SK-N-SH treated with all-trans-retinoic acid at 6 μM for 48 hours (cell line): Measurements from ENCODE around the gene VPS33B.

Experiments
- ATAC-seq: fragments of 200-7000 bp; cut with Tn5 transposase; 3 replicates; pipeline ENCODE4 v1.9.1; 2020; ENCODE audit warnings: mild to moderate bottlenecking, moderate library complexity
- ARNTL ChIP-seq: fragments of 450-650 bp; formaldehyde crosslinking; IDR thresholded peaks from 2 replicates; pipeline ENCODE4 v1.5.0; 2020; ENCODE audit warnings: low read depth, mild to moderate bottlenecking, moderate library complexity, borderline replicate concordance
- BACH2 ChIP-seq: fragments of 250-450 bp; sonication (Bioruptor Pico); IDR thresholded peaks from 2 replicates; pipeline ENCODE4 v1.9.0; 2021; ENCODE audit warnings: mild to moderate bottlenecking, borderline replicate concordance
- CREB5 ChIP-seq: fragments of 250-450 bp; sonication (Bioruptor Pico); IDR thresholded peaks from 2 replicates; pipeline ENCODE4 v1.5.1; 2020; ENCODE audit warnings: low read depth, mild to moderate bottlenecking, moderate library complexity
- CSDC2 ChIP-seq: fragments of 250-450 bp; sonication (Bioruptor Pico); IDR thresholded peaks from 2 replicates; pipeline ENCODE4 v1.5.0; 2020; ENCODE audit warnings: mild to moderate bottlenecking, moderate library complexity
- CSRNP3 ChIP-seq: fragments of 250-450 bp; sonication (Bioruptor Pico); IDR thresholded peaks from 2 replicates; pipeline ENCODE4 v1.5.1; 2021; ENCODE audit warnings: mild to moderate bottlenecking, moderate library complexity
- ESRRG ChIP-seq: fragments of 250-450 bp; sonication (Bioruptor Pico); IDR thresholded peaks from 2 replicates; pipeline ENCODE4 v1.6.1; 2021; ENCODE audit warnings: mild to moderate bottlenecking
- GLIS3 ChIP-seq: fragments of 250-450 bp; sonication (Bioruptor Pico); IDR thresholded peaks from 2 replicates; pipeline ENCODE4 v1.5.0; 2020; ENCODE audit warnings: mild to moderate bottlenecking, moderate library complexity
- ISL1 ChIP-seq: fragments of 250-450 bp; sonication (Bioruptor Pico); IDR thresholded peaks from 2 replicates; pipeline ENCODE4 v2.1.2; 2022; ENCODE audit warnings: mild to moderate bottlenecking, moderate library complexity
- OSR1 ChIP-seq: fragments of 250-450 bp; sonication (Bioruptor Pico); IDR thresholded peaks from 2 replicates; pipeline ENCODE4 v1.8.0; 2022; ENCODE audit warnings: moderate library complexity, mild to moderate bottlenecking, inconsistent platforms
- PATZ1 ChIP-seq: fragments of 250-450 bp; sonication (Bioruptor Pico); IDR thresholded peaks from 2 replicates; pipeline ENCODE4 v1.8.0; 2020; ENCODE audit warnings: mild to moderate bottlenecking, moderate library complexity, borderline replicate concordance
- POU6F1 ChIP-seq: fragments of 250-450 bp; sonication (Bioruptor Pico); IDR thresholded peaks from 2 replicates; pipeline ENCODE4 v1.8.0; 2021; ENCODE audit warnings: low read depth, mild to moderate bottlenecking, moderate library complexity, borderline replicate concordance
- PPARA ChIP-seq: fragments of 250-450 bp; sonication (Bioruptor Pico); IDR thresholded peaks from 2 replicates; pipeline ENCODE4 v1.5.0; 2020; ENCODE audit warnings: mild to moderate bottlenecking, borderline replicate concordance
- RARB ChIP-seq: fragments of 250-450 bp; sonication (Bioruptor Pico); IDR thresholded peaks from 2 replicates; pipeline ENCODE4 v1.8.0; 2021; ENCODE audit warnings: mild to moderate bottlenecking, moderate library complexity
- SNAI2 ChIP-seq: fragments of 250-450 bp; sonication (Bioruptor Pico); IDR thresholded peaks from 2 replicates; pipeline ENCODE4 v1.5.0; 2020; ENCODE audit warnings: mild to moderate bottlenecking, moderate library complexity
- TCF4 ChIP-seq: fragments of 250-450 bp; sonication (Bioruptor Pico); IDR thresholded peaks from 2 replicates; pipeline ENCODE4 v1.8.0; 2021; ENCODE audit warnings: mild to moderate bottlenecking, moderate library complexity, borderline replicate concordance
- TOX ChIP-seq: fragments of 250-450 bp; sonication (Bioruptor Pico); IDR thresholded peaks from 2 replicates; pipeline ENCODE4 v1.8.0; 2021; ENCODE audit warnings: mild to moderate bottlenecking, moderate library complexity, borderline replicate concordance
- TSHZ2 ChIP-seq: fragments of 250-450 bp; sonication (Bioruptor Pico); IDR thresholded peaks from 2 replicates; pipeline ENCODE4 v1.5.0; 2020; ENCODE audit warnings: mild to moderate bottlenecking, moderate library complexity
- ZC3H10 ChIP-seq: fragments of 250-450 bp; sonication (Bioruptor Pico); IDR thresholded peaks from 2 replicates; pipeline ENCODE4 v1.5.1; 2021; ENCODE audit warnings: mild to moderate bottlenecking, moderate library complexity
- ZFP3 ChIP-seq: fragments of 250-450 bp; sonication (Bioruptor Pico); IDR thresholded peaks from 2 replicates; pipeline ENCODE4 v1.5.0; 2020; ENCODE audit warnings: mild to moderate bottlenecking, moderate library complexity
- ZFP30 ChIP-seq: fragments of 450-650 bp; formaldehyde crosslinking; IDR thresholded peaks from 2 replicates; pipeline ENCODE4 v1.5.0; 2022; ENCODE audit warnings: mild to moderate bottlenecking, moderate library complexity
- ZNF565 ChIP-seq: fragments of 450-650 bp; formaldehyde crosslinking; conservative IDR thresholded peaks from 2 replicates; pipeline ENCODE4 v1.5.0; 2020; ENCODE audit warnings: low read depth, mild to moderate bottlenecking, moderate library complexity
- ZNF70 ChIP-seq: fragments of 450-650 bp; formaldehyde crosslinking; IDR thresholded peaks from 2 replicates; pipeline ENCODE4 v1.5.0; 2020; ENCODE audit warnings: mild to moderate bottlenecking, moderate library complexity
- ZNF8 ChIP-seq: fragments of 450-650 bp; formaldehyde crosslinking; IDR thresholded peaks from 2 replicates; pipeline ENCODE4 v1.5.0; 2020; ENCODE audit warnings: mild to moderate bottlenecking, moderate library complexity

VPS33B gene

GRCh38 chr15:90955624-90956273 is 66.6 kb downstream of the VPS33B start:
- no peak for ATAC-seq
- no peak for TF ChIP-seq PPARA (CRISPR knock-in tag)
- TF ChIP-seq ZNF8 (CRISPR knock-in tag) = no peak
- no peak for TF ChIP-seq ZFP30 (CRISPR knock-in tag)
- no peak for TF ChIP-seq TOX
- TF ChIP-seq OSR1 (CRISPR knock-in tag) = no peak
- no peak for TF ChIP-seq ZNF565 (CRISPR knock-in tag)
- TF ChIP-seq ZFP3 = no peak

- 0 out of 2 replicates have a peak, but pooled peaks have one; percentile 24 for TF ChIP-seq POU6F1
- TF ChIP-seq PPARA (CRISPR knock-in tag) = no peak
- TF ChIP-seq SNAI2 (CRISPR knock-in tag) = peak; percentile 19; the same call in 1 of the 2 replicates
- TF ChIP-seq TSHZ2 = no peak
- no peak for TF ChIP-seq OSR1 (CRISPR knock-in tag)
- TF ChIP-seq CSDC2 (CRISPR knock-in tag) = no peak
- no peak for TF ChIP-seq ZFP30 (CRISPR knock-in tag)
- TF ChIP-seq ESRRG (CRISPR knock-in tag) = no peak
- TF ChIP-seq TCF4 = no peak
- TF ChIP-seq PATZ1 (CRISPR knock-in tag) = no peak
- no peak for TF ChIP-seq ARNTL (CRISPR knock-in tag)
- TF ChIP-seq ZFP3 = peak; percentile 70; the same call in 1 of the 2 replicates
- TF ChIP-seq RARB (CRISPR knock-in tag) = 0 out of 2 replicates have a peak, but pooled peaks have one; percentile 29
- TF ChIP-seq BACH2 = no peak
- TF ChIP-seq ZNF8 (CRISPR knock-in tag) = no peak
- TF ChIP-seq ZNF565 (CRISPR knock-in tag) = no peak
- TF ChIP-seq GLIS3 (CRISPR knock-in tag) = 0 out of 2 replicates have a peak, but pooled peaks have one; percentile 70
- TF ChIP-seq TOX = no peak
- TF ChIP-seq ZNF70 (CRISPR knock-in tag) = 0 out of 2 replicates have a peak, but pooled peaks have one; percentile 54
- no peak for TF ChIP-seq CREB5 (CRISPR knock-in tag)
- no peak for TF ChIP-seq ZC3H10 (CRISPR knock-in tag)
- TF ChIP-seq ISL1 (CRISPR knock-in tag) = no peak
- no peak for TF ChIP-seq CSRNP3
- TF ChIP-seq, all 23 proteins: peak for 6
- ATAC-seq = peak; percentile 92
Observed at GRCh38 chr15:90954712-90955623, 67.4 kb downstream of the VPS33B start, which contains the start of gene RCCD1. Gene RCCD1 (plus strand): TSS chr15:90954884. CDS start chr15:90956735, 1,851 bp downstream.
